Lower lobe of right lung (tissue), 2 donors: ENCODE measurements around the gene EPHA5. TPM values are rescaled to one million over a fixed set of nuclear protein-coding genes. Genes with fewer than 3 reads are reported as not detected.

Experiments used
- ATAC-seq, 2 donors: fragments of 200-7000 bp; cut with Tn5 transposase; one replicate each; pipeline ENCODE4 v1.9.1; 2020 to 2022; ENCODE audit warnings: mild to moderate bottlenecking in 2 of 2, moderate library complexity in 2 of 2
- DNase-seq: peaks from one replicate; pipeline ENCODE4 v3.0.0-alpha.2; 2020
- H3K27ac ChIP-seq: fragments of 200-600 bp; one replicate; pipeline ENCODE4 v1.8.0; 2022
- H3K27me3 ChIP-seq: fragments of 200-600 bp; one replicate; pipeline ENCODE4 v1.8.0; 2022; ENCODE audit warnings: low read depth
- H3K36me3 ChIP-seq: fragments of 200-600 bp; one replicate; pipeline ENCODE4 v1.8.0; 2022; ENCODE audit warnings: mild to moderate bottlenecking
- H3K4me1 ChIP-seq: fragments of 200-600 bp; one replicate; pipeline ENCODE4 v1.8.0; 2022
- H3K4me3 ChIP-seq: fragments of 200-600 bp; one replicate; pipeline ENCODE4 v1.8.0; 2022; ENCODE audit warnings: mild to moderate bottlenecking
- H3K9me3 ChIP-seq: fragments of 200-600 bp; one replicate; pipeline ENCODE4 v1.8.0; 2022
- intact Hi-C: fragments of 100-400 bp; cut with DNase I; formaldehyde crosslinking; loops from one replicate; pipeline ENCODE4 v1.11.0; 2022
- total RNA-seq: library from RNA; stranded (reverse); fragmentation: NEBNext Ultra II Directional; extraction: Animal tissue kit (Norgen Biotek cat#: 25700); gene quantifications from one replicate; pipeline ENCODE4 v1.2.1, GENCODE V29; 2021
- TF ChIP-seq, protein P1 (sequence below): fragments of 200-600 bp; IDR thresholded peaks from one replicate; pipeline ENCODE4 v1.8.0; 2022; ENCODE audit warnings: antibody characterized with exemption, mild to moderate bottlenecking
- donor health status: DM: no; HTN: yes; CAD: no; lungs with severe emphysema.

The EPHA5 gene
- total RNA-seq, 1 donor from 2014 or later, result 0.09 TPM

DNA sequence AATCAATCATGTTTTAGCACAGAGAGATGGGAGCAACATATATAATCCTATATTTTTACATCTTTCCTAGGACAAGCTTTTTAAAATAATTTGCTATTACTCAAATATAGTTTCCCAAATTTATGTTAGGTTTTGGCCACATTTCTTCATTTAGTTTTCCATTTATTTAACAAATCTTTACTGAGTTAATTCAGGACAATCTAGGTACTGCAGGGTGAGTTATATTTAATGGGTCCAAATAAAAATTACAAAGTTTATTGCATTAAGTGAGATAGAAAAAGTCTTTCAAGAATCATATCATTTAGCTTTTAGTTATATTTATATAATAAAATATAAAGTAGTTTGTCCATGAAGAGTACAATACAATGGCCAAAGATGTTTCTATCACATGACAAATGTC, 269.2 kb downstream of the EPHA5 start:
- Histone ChIP-seq H3K27ac (no peak overlapping the region), H3K4me1 (no peaks in the 10 kb centered on the region), H3K36me3 (no peaks in the 10 kb centered on the region), H3K9me3 (no peaks in the 10 kb centered on the region), H3K4me3 (no peak overlapping the region), H3K27me3 (no peaks in the 10 kb centered on the region)
- ATAC-seq (no peak), DNase-seq (no peak)
- intact Hi-C loops, result no loop called here
- TF ChIP-seq, protein P1, sequence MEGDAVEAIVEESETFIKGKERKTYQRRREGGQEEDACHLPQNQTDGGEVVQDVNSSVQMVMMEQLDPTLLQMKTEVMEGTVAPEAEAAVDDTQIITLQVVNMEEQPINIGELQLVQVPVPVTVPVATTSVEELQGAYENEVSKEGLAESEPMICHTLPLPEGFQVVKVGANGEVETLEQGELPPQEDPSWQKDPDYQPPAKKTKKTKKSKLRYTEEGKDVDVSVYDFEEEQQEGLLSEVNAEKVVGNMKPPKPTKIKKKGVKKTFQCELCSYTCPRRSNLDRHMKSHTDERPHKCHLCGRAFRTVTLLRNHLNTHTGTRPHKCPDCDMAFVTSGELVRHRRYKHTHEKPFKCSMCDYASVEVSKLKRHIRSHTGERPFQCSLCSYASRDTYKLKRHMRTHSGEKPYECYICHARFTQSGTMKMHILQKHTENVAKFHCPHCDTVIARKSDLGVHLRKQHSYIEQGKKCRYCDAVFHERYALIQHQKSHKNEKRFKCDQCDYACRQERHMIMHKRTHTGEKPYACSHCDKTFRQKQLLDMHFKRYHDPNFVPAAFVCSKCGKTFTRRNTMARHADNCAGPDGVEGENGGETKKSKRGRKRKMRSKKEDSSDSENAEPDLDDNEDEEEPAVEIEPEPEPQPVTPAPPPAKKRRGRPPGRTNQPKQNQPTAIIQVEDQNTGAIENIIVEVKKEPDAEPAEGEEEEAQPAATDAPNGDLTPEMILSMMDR, result no peak

DNA sequence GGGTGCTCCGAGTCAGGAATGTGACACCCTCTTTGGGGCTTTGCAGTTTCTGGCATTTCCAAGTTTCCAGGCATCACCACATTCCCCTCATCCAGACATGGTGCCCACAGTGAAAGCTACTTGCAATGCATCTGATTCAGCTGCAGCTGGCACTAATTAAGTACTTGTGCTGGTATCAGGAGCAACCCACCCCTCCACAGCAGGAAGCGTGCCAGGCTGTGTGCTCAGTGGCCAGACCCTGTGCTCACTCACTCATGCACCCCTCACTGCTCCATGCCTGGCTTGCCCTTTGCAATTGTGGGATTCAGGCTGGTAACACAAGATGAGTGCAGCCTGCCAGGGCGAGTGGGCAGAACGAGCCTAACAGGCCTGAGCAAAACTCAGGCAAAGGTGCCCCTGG, 271.2 kb downstream of the EPHA5 start:
- H3K4me1 ChIP-seq, result no peaks in the 10 kb centered on the region
- H3K36me3 ChIP-seq, result no peaks in the 10 kb centered on the region
- H3K4me3 ChIP-seq, result no peak overlapping the region
- H3K27me3 ChIP-seq, result no peaks in the 10 kb centered on the region
- DNase-seq (no peak), ATAC-seq (peak in 1 of 2 donors; percentile 19)
- intact Hi-C loops, result no loop called here
- peaks cover 3% of the 10 kb centered on the region for H3K9me3 ChIP-seq
- H3K27ac ChIP-seq, result no peak overlapping the region
- TF ChIP-seq, protein P1, result no peak

DNA sequence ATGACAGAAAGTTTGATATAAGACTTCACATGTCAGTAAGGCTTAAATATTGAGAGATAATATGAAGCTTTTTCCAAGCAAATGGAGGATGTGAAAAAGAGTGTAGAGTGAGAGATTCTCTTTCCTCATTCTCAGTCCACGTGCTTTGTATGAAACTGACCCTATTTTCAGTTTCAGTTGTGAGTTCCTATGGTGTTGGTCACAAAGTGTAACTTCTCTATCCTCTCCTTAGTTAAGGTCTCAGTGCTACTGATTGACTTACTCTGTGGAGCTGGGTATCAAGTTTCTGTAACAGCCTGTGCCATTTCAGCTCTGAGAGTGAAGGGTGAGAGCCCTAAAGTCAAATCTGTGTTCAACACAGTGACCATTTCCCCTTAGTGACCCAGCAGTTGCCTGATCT, 277.2 kb downstream of the EPHA5 start:
- peaks cover 6% of the 10 kb centered on the region for H3K9me3 ChIP-seq
- ATAC-seq, result no peak
- H3K27me3 ChIP-seq, result no peaks in the 10 kb centered on the region
- no peak overlapping the region for H3K27ac ChIP-seq
- H3K4me3 ChIP-seq, result no peak overlapping the region
- DNase-seq, result no peak
- TF ChIP-seq, protein P1, result no peak
- intact Hi-C loops, result no loop called here
- H3K36me3 ChIP-seq, result no peaks in the 10 kb centered on the region
- H3K4me1 ChIP-seq, result no peaks in the 10 kb centered on the region

DNA sequence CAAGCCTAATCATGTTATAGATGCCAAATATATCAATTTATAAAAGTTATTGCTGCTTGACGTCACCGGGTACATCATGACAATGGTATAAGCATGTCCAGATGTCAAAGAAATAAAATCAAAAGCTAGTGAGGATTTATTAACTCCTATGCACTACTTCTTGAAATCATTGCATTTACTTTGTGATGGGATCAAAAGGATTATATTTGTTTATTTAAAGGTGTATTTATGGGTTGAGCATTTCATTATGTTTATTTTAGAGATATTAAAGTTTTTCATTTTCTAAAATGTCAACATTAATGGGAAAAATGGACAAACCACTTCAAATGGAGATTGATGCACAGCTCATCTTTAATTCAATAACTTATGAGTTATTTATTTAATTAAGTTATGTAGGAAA, 277.8 kb downstream of the EPHA5 start:
- intact Hi-C loops, result no loop called here
- TF ChIP-seq, protein P1, result no peak
- Histone ChIP-seq H3K4me3 (no peak overlapping the region), H3K36me3 (no peaks in the 10 kb centered on the region), H3K27me3 (no peaks in the 10 kb centered on the region), H3K9me3 (peaks cover 6% of the 10 kb centered on the region), H3K27ac (no peak overlapping the region), H3K4me1 (no peaks in the 10 kb centered on the region)
- ATAC-seq (no peak), DNase-seq (no peak)

DNA sequence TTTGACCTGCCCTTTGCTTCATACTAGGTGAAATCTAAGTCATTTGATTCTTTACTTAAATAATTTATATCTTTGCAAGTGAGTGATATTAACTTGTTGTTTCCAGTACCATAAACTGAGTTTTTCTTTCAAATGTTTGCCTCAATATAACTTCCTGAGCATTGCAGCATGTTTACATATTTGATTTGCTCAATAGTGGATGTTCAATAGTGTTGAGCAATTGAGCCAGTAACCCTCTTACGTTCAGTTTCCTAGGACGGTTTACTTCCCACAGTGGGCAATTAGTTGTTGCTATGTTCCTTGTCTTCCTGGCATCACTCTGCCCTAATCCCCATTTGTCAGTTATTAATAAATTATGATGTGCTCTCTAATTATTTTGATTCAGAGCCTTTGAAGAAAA, 278.5 kb downstream of the EPHA5 start:
- ATAC-seq (no peak), DNase-seq (no peak)
- Histone ChIP-seq H3K36me3 (no peaks in the 10 kb centered on the region), H3K9me3 (peaks cover 6% of the 10 kb centered on the region), H3K27ac (no peak overlapping the region), H3K4me1 (no peaks in the 10 kb centered on the region), H3K27me3 (no peaks in the 10 kb centered on the region), H3K4me3 (no peak overlapping the region)
- intact Hi-C loops, result no loop called here
- TF ChIP-seq, protein P1, result no peak

DNA sequence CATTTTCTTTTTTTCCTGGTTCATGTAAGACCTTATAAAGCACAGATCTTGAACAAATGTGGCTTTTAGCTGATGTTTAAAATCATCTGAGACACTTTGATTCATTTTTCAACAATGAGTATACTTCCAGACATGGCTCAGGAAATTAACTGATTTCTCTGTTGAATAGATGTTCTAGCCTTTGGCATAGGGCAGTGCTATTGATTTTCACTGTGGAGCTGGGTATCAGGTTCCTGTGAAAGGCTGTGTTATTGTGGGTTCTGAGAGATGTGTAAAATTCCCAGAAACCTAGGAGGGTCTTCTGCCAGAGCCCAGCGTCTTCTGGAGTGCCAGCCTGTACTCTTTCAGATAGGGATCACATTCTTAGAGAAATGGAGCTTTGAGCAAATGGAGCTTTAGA, 278.9 kb downstream of the EPHA5 start:
- intact Hi-C loops, result no loop called here

More for the DNA sequence above, 278.9 kb downstream of the EPHA5 start:
- TF ChIP-seq, protein P1, result no peak
- Histone ChIP-seq H3K36me3 (no peaks in the 10 kb centered on the region), H3K4me3 (no peak overlapping the region), H3K4me1 (no peaks in the 10 kb centered on the region), H3K27ac (no peak overlapping the region), H3K27me3 (no peaks in the 10 kb centered on the region), H3K9me3 (peaks cover 6% of the 10 kb centered on the region)
- ATAC-seq (no peak), DNase-seq (no peak)
